MCF 10A (cell line): ENCODE data around the gene BACH2. TPM values are rescaled to one million over a fixed set of nuclear protein-coding genes. Genes with fewer than 3 reads are reported as not detected.
A peak's percentile ranks its signal among the peaks of the same experiment; 100 is the strongest.
"Not testable (repeated sequence)": the region's sequence is repeated elsewhere in the genome, so short reads cannot be mapped to it uniquely, and the experiment has no call there.

ENCODE experiments used
- BruUV-seq: library from RNA; stranded (reverse); fragments of 400-500 nt; replicated peaks from 2 replicates; lab custom pipeline; 2021; lab: Mats Ljungman, UMichigan
- CTCF ChIA-PET: fragments of 300-600 bp; sonication (Branson Sonifier 250); formaldehyde crosslinking; extraction: SDS; loops from one replicate; lab custom pipeline; 2021; ENCODE audit warnings: antibody characterized with exemption, inconsistent platforms; lab: Yijun Ruan, JAX
- POLR2A ChIA-PET: fragments of 300-600, 350-650 bp; sonication (Branson Sonifier 250); formaldehyde crosslinking; extraction: SDS; loops from one replicate; lab custom pipeline; 2020; ENCODE audit warnings: antibody characterized with exemption, inconsistent platforms; lab: Yijun Ruan, JAX
- DNase-seq: peaks from one replicate; pipeline ENCODE4 v3.0.0-alpha.2; 2018; ENCODE audit not compliant: unreplicated experiment
- H3K27ac Mint-ChIP-seq: one replicate; pipeline ENCODE4 v1.8.0; 2022; ENCODE audit warnings: mild to moderate bottlenecking, low read depth, mixed read lengths; ENCODE audit not compliant: unreplicated experiment
- H3K27me3 Mint-ChIP-seq: one replicate; pipeline ENCODE4 v1.8.0; 2022; ENCODE audit warnings: mixed read lengths; ENCODE audit not compliant: insufficient read depth, unreplicated experiment
- H3K36me3 Mint-ChIP-seq: one replicate; pipeline ENCODE4 v1.8.0; 2022; ENCODE audit warnings: mild to moderate bottlenecking, moderate library complexity, mixed read lengths; ENCODE audit not compliant: insufficient read depth, unreplicated experiment
- H3K4me1 Mint-ChIP-seq: one replicate; pipeline ENCODE4 v1.8.0; 2022; ENCODE audit warnings: mixed read lengths; ENCODE audit not compliant: insufficient read depth, unreplicated experiment
- H3K4me3 Mint-ChIP-seq: one replicate; pipeline ENCODE4 v1.8.0; 2022; ENCODE audit warnings: mild to moderate bottlenecking, moderate library complexity, mixed read lengths; ENCODE audit not compliant: unreplicated experiment
- H3K9me3 Mint-ChIP-seq: one replicate; pipeline ENCODE4 v1.8.0; 2022; ENCODE audit warnings: mixed read lengths; ENCODE audit not compliant: unreplicated experiment
- CTCF ChIP-seq: fragments of 200-600 bp; IDR thresholded peaks from one replicate; pipeline ENCODE4 v1.8.0; 2022; ENCODE audit warnings: antibody characterized with exemption, mild to moderate bottlenecking; ENCODE audit not compliant: unreplicated experiment
- intact Hi-C: fragments of 100-400 bp; cut with micrococcal nuclease; formaldehyde crosslinking; loops from 2 replicates; pipeline ENCODE4 v1.14.1; 2022
- total RNA-seq: library from RNA; stranded (reverse); gene quantifications from 2 replicates; pipeline ENCODE4 v1.2.3, GENCODE V29; 2022

BACH2 gene
- total RNA-seq, 1 experiment from 2014 or later, result 9.9 TPM

GRCh38 chr6:89892577-89892976 lies 404.1 kb downstream of the BACH2 start:
- BruUV-seq, POLR2A ChIA-PET, intact Hi-C loops, H3K27ac Mint-ChIP-seq, DNase-seq, H3K36me3 Mint-ChIP-seq, H3K4me1 Mint-ChIP-seq, H3K9me3 Mint-ChIP-seq, H3K4me3 Mint-ChIP-seq: not testable (repeated sequence)
- H3K27me3 Mint-ChIP-seq, result peaks cover 25% of the 10 kb centered on the region
- peak; percentile 9 for TF ChIP-seq CTCF
- CTCF ChIA-PET, result interaction anchor here (0.7 to 0.8 kb wide), 2 partner anchors 10 to 183 kb away, joined by 3 to 6 read pairs; no protein-coding TSS in a partner anchor

DNA sequence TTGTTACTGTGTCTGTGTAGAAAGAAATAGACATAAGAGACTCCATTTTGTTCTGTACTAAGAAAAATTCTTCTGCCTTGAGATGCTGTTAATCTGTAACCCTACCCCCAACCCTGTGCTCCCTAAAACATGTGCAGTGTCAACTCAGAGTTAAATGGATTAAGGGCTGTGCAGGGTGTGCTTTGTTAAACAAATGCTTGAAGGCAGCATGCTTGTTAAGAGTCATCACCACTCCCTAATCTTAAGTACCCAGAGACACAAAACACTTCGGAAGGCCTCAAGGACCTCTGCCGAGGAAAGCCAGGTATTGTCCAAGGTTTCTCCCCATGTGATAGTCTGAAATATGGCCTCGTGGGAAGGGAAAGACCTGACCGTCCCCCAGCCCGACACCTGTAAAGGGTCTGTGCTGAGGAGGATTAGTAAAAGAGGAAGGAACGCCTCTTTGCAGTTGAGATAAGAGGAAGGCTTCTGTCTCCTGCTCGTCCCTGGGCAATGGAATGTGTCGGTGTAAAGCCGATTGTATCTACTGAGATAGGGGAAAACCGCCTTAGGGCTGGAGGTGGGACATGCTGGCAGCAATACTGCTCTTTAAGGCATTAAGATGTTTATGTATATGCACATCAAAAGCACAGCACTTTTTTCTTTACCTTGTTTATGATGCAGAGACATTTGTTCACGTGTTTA lies 405.7 kb downstream of the BACH2 start:
- BruUV-seq, H3K36me3 Mint-ChIP-seq, H3K4me3 Mint-ChIP-seq, H3K9me3 Mint-ChIP-seq, H3K27ac Mint-ChIP-seq, DNase-seq, POLR2A ChIA-PET, intact Hi-C loops, H3K4me1 Mint-ChIP-seq: not testable (repeated sequence)
- peaks cover 16% of the 10 kb centered on the region for H3K27me3 Mint-ChIP-seq
- CTCF ChIA-PET, result interaction anchor here (0.6 kb wide), 1 partner anchor 29 kb away, joined by 3 read pairs; no protein-coding TSS in a partner anchor

DNA sequence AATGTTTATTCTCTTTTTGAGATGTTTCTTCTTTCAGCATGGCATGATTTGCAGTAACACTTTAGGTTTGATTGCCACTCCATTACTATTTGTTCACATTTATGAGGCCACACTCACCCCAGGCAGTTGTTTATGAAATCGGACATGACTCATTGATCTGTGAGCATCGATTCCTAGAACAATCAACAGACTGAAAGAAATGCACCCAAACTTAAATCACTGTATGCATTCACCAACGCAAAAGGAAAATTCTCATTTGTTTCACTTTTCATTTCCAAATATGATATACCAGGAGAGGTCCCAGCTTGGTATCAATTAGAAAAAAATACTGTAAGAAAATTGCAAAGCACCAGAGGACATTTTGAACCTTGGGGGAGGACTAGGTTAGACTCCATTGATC lies 407.8 kb downstream of the BACH2 start:
- Mint-ChIP-seq H3K36me3 (no peaks in the 10 kb centered on the region), H3K9me3 (no peaks in the 10 kb centered on the region), H3K27me3 (peaks cover 11% of the 10 kb centered on the region), H3K4me3 (no peak overlapping the region), H3K27ac (no peak overlapping the region), H3K4me1 (no peaks in the 10 kb centered on the region)
- intact Hi-C loops, result no loop called here
- ChIA-PET POLR2A (no interaction called here), CTCF (no interaction called here)
- BruUV-seq, result no TSS peak
- DNase-seq, result peak; percentile 20
- TF ChIP-seq CTCF, result no peak

- no peak for TF ChIP-seq CTCF
- Mint-ChIP-seq H3K27me3 (peaks cover 11% of the 10 kb centered on the region), H3K9me3 (no peaks in the 10 kb centered on the region), H3K4me1 (no peaks in the 10 kb centered on the region), H3K36me3 (no peaks in the 10 kb centered on the region), H3K4me3 (no peak overlapping the region), H3K27ac (no peak overlapping the region)
- DNase-seq, result no peak
- POLR2A ChIA-PET, result no interaction called here
- intact Hi-C loops, result no loop called here
- CTCF ChIA-PET, result interaction anchor here (0.6 kb wide), 1 partner anchor 356 kb away, joined by 3 read pairs; no protein-coding TSS in a partner anchor
- no TSS peak for BruUV-seq
Measured at GRCh38 chr6:89888138-89888514, 408.5 kb downstream of the BACH2 start.
